ENCODE results near the gene MYO5A.

MYO5A gene

GRCh38 chr15:52415628-52416027 lies 113.1 kb downstream of the MYO5A start:
- no peak for DNase-seq

DNA sequence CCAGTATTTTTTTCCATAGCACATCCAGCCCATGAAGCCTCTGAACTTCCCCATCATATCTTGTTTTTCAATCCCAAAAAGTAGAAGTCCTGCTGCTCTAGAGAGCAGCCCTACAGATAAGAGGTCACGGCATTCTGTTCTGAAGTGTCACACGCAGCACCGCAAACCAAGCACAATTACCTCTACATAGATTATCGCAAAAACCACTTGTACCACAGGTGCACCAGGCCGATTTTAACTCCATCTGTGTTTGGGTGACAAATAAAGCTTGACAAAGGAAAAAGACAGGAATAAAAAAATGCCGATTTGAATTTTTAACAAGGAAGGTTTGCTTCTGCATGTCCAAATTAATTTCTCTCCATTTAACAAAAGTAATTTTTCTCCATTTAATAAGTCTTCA lies 113.7 kb downstream of the MYO5A start:
- no peak for DNase-seq

- DNase-seq = no peak
Observed at GRCh38 chr15:52408823-52409222, 119.9 kb downstream of the MYO5A start.

DNA sequence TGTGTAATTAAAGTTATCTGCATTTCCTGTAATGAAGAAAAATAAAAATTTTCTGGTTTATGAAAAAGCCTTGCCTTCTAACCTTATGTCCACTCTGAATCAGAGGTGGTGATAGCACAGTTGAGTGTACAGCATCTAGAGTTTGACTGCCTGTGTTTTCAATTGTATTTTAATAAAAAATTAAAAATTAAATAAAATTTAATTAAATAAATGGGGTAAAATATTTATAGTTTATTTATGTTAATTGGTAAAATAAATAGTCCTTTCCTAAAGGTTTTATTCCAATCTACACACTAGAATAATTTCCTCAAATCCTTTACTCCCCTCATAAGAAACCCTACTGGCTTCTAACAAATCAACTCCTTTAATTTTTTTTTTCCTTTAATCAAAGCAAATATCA lies 121.3 kb downstream of the MYO5A start:
- no peak for DNase-seq

GRCh38 chr15:52406601-52407000 lies 122.1 kb downstream of the MYO5A start:
- DNase-seq = no peak

DNA sequence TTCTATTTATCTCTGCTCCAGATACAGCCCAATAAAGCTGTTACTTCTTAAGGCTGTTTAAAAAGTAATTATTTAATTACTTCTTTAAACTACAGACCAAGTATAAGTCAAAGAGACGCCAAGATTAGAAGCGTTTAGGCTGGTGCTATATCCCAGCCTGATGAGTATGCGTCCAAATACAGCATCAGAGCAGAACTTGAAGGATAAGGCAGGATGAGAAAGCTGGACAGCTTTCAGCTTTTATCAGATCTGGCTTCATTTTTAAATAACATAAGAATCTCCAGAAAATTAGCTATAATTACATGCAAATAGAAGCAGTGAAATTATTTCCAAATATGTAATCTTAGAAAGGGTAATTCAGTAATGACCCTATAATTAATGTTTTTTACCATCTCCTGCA lies 122.8 kb downstream of the MYO5A start:
- no peak for DNase-seq

DNA sequence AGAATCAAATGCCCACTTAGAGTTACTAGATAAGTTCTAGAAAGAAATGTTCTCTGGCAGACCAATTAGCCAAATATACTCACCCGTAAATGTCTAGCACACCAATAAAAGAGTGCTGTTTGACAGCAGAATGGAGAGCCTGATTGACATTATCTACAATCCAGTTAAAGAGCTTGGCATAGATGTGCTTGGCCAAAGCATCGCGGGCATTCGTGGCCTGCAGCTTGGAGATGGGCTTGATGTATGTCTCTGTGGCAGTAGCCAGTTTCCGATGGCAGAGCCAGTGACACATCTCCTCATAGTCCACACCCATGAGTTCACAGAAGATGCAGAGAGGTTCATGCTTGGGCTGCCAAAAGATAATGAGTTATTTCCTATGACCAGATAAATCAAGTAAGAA lies 131.6 kb downstream of the MYO5A start:
- no peak for DNase-seq

DNA sequence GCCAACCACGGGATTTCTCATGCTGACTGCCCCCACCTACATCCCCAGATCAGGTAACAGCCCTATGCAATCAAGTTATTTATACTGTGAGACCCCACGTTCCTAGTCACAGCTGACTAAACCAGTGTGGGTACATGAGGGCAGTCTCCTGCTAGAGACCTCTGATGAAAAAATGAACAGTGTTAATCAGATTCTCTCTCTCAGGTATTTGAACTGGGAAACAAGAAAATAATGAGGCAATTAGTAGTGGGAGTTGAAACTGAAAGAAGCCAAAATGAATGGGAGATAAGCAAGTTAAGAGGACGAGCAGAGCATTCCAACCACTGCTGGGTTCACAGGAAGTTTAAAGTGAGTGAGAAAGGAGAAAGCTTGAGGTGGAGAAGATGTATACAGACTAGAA lies 134.6 kb downstream of the MYO5A start:
- no peak for DNase-seq

DNA sequence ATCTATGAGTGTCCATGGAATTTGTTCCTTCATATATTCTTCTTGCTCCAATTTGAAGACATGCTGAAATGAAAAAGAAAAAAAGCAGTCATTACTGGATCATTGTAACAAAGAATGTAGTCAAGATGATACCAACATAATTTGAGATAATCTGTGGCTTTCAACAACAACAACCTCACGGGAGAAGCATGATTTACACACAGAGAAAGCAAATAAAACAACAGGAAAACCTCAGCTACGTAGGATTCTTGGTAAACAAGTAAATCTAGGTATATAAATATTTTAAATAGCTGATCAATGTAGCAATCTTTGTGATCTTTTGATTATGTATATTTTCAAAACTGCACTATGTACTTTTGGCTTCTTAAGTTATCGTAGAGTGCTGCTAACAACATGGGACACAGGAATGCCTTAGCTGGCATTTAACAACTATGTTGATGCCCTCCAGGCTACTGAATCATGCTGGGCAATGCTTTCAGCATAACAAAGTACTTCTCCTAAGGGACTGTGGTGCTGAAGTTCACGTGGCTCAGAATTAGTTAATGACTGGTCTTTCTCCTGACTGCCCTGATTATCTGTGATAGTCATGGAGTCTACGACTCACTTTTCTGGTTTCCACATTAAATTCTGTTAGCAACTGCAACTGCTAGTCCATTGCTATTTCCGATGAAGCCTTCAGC lies 136.5 kb downstream of the MYO5A start:
- DNase-seq = no peak

GRCh38 chr15:52391069-52391468 lies 137.6 kb downstream of the MYO5A start:
- no peak for DNase-seq

- no peak for DNase-seq
Observed at GRCh38 chr15:52385670-52386069, 143.0 kb downstream of the MYO5A start.

- DNase-seq = no peak
Observed at GRCh38 chr15:52383100-52383588, 145.5 kb downstream of the MYO5A start.

DNA sequence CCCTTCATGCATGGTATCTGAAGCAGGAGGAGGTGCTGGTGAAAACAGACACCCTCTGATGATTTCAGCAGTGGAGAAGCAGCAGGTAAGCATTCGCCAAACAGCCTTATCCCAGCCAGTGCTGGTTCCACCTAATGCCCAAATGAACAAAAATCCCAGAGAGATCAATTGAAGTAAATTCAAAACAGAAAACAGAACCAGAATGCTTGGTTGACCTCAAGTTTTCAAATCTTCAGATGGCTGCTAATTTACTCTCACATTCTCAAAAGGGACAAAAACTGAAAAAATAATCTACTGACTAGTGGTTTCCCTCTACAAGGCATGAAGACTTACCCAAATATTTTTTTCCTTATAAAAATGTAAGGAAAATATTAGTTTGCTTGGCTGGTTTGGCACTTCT lies 146.0 kb downstream of the MYO5A start:
- DNase-seq = no peak

DNA sequence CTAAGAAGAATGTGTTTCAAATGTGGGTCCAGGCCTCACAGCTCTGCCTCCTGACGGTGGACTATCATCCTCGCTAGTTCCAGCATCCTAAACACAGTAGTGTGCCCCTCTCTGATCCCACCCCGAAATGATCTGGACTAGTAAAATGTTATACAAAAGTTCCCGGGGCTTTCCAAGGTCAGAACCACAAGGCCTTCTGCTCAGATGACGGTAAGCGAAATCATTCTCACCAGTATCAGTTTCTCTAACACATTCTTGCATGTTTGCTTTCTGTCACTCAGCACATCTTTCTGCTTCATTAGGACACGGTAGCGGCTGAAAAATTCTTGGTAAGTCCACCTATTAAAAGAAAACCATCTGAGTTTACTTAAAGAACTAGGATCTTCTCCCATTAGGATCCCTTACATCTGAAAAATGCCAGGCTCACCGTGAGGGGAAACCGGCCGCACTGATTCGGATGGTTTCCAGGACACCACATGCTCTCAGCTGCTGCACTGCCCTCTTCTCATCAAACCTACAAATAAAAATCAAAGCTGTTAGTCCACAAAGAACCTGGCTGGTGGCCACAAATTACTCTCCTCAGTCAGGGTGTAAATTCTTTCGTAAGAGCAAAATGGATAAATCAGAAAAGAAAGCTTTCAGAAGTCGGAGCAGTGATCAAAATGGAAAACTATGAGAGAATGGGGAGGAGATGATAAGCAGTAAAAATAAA lies 149.1 kb downstream of the MYO5A start:
- no peak for DNase-seq

DNA sequence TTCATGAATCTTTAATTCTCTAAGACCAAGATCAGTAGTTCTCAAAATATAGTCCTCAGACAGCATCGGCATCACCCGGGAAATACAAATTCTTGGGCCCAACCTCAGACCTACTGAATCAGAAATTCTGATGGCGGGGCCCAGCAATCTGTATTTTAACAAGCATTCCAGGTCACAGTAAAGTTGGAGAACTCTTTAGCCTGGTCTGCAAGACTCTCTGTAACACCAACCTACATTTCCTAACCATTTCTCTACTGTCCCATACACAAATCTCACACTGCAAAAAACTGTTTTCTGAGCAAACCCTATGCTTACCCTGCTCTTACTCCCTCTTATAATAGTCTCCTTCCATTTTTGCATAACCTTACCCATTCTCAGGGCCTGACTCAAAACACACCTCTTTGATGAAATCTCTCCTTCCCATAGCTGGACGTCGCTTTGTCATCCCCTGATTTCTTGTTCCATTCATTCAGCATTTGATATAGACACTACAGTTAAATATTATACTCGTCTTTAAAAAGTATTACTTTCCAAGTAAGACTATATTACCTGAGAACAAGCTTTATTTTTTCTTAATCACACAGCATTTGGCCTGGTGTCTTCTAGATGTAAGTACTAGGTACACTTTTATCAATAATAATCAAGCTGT lies 149.8 kb downstream of the MYO5A start:
- no peak for DNase-seq

GRCh38 chr15:52370010-52370409 lies 158.7 kb downstream of the MYO5A start:
- no peak for DNase-seq

GRCh38 chr15:52369455-52369854 lies 159.2 kb downstream of the MYO5A start:
- no peak for DNase-seq

DNA sequence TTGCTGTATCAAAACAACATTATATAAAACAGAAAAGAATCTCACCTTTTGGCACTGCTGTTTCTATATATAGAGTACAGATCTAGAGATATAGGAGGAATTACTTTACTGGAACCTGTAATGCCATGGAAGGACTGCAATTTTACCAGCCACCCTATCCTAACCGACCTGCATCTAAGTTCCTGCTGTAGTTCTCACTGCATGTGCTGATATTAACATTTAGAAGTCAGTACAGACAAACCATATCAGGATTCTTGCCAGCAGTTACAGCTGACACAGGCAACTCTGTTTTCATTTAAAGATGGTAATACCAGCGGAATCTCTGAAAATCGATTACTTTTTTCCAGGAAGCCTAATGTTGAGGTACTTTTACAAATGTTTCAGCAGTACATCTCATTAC lies 159.7 kb downstream of the MYO5A start:
- no peak for DNase-seq

DNA sequence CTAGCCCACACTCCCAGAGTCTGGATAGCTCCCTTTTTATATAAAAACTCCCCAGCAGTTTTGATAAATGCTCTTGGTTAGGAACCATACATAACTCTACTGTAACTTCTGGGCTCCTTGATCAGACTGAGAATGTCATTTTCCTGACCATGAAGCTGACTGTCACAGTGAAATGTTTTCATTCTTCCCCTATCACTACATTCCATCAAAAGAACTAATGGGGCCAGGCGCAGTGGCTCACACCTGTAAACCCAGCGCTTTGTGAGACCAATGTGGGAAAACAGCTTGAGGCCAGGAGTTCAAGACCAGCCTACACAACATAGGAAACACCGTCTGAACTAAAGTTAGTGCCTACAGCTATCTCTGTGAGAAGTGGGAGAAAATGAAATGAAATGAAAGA lies 160.3 kb downstream of the MYO5A start:
- DNase-seq = no peak

- no peak for DNase-seq
Observed at GRCh38 chr15:52362497-52362896, 166.2 kb downstream of the MYO5A start.

- DNase-seq = no peak
Observed at GRCh38 chr15:52361975-52362494, 166.6 kb downstream of the MYO5A start.

DNA sequence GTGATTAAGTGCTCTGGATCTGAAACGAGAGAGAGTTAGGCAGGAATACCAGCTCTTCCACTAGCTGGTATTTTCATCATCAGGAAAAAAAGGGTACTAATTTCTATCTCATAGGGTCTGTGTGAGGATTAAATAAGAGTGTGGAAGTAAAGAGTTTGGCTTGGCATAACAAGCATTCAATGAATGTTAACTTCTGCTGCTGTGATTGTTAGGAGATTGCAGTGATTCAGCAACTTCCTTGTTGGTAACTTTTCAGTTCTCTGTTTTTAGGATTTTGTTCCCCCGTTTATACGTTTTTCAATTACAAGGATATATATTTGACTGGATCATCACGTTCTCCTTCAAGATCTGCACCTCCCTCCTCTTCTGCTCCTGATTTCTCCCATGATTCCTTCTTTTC lies 167.2 kb downstream of the MYO5A start:
- no peak for DNase-seq

GRCh38 chr15:52360229-52361203 lies 168.2 kb downstream of the MYO5A start:
- DNase-seq = no peak

All from NCI-H446 treated with DMSO at 0.1 percent for 48 hours (cell line).